HG03095 (cell line): Measurements from ENCODE around the gene LILRA5.
"Not testable (repeated sequence)": the region's sequence is repeated elsewhere in the genome, so short reads cannot be mapped to it uniquely, and the experiment has no call there.

Experiments used
- ATAC-seq: cut with Tn5 transposase; IDR thresholded peaks from one replicate; pipeline ENCODE4 v1.9.1; 2021; ENCODE audit warnings: moderate library complexity; ENCODE audit not compliant: unreplicated experiment

LILRA5 gene

DNA sequence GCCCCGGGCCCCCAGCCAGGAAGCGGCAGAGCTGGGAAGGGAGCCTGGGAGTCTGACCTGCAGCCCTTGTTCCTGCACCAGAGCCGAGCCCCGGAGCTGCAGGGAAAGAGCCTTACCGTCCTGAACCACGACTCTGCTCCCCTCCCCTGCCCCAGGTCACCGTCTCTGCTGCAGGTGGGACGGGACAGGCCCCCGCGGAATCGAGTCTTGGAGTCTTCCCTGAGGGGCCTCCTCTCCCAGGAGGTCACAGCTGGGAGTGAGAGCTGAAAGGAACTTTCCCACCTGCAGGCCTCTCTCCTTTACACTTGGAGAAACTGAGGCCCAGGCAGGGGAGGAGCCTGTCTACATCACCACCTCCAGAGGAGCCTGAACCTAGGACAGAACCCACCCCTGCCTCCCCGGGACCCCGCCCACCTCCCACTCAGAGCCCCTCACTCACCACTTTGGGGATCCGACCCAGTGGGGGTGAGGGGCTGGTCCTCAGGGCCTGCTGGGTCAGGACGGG is 35.8 kb downstream of the LILRA5 start:
- not testable (repeated sequence) for ATAC-seq

DNA sequence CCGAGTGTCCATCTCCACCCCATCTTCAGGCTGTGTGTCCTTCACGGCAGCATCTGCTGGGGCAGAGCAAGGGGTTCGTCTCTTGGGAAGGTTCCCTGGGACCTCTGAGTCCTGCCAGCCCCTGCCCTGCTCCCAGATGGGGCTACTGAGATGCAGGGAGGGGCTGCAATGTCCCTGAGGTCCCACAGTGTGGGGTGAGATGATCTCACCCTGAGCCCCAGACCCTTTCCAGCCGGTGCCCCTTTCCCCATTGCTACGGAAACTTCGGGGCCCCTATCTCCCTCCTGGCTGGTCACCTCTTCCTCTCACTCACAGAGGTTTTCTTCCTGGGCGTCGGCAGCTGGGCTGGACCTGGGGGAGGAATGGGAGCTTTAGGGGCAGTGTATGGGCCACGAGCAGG is 37.0 kb downstream of the LILRA5 start:
- ATAC-seq: no peak

DNA sequence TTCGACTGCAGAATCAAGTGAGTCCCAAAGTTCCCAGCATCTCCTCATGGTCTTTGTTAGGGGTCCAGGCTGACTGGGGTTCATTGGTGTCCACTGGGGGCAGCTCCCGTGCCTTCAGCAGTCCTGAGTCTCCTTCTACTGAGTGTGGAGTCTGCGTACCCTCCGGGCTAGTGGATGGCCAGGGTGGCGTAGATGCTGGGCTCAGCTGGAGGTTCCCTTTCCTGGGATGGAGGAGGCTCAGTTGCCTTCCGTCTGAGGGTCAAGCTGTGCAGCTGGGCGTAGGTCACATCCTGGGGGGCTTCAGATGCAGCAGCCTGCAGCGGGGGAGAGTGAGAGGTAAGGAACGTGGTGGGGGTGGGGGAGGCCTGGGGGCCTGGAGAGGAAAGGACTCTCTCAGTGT is 38.5 kb downstream of the LILRA5 start:
- not testable (repeated sequence) for ATAC-seq

DNA sequence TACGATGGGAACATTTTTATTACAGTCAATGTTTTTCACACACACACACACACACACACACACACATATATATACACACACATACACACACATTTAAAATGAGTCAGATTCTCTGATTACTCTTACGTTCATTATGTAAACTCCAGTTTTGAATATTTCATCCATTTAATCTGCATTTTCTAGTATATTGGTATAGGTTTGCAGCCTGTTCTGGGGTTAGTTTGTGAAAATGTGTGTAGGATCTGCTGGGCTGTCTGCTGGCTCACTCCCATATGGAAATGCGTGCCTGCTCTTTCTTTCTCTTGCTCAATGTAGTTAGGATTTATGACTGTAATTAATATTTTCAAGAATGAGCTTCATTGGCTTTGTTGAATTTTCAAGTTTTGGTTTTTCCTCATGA is 39.1 kb downstream of the LILRA5 start:
- ATAC-seq: no peak

DNA sequence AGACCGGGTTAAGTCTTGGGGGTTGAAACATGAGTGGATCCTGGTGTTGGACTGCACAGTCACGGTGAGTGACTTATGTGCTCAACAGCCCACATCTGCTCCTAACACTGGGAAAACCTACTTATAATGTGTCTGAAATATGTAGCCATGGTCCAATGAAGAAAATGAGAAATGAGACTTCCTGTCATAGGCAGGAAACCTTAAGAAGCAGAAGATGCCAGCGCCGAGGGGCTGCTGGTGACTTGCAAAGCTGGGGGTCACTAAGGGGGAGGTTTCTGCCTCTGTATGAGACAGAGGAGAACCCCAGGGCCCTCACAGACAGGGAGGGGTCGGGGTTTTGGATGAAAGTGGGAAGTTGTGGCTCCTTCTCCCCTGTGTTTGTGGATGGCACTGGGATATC is 40.8 kb downstream of the LILRA5 start:
- ATAC-seq: not testable (repeated sequence)

DNA sequence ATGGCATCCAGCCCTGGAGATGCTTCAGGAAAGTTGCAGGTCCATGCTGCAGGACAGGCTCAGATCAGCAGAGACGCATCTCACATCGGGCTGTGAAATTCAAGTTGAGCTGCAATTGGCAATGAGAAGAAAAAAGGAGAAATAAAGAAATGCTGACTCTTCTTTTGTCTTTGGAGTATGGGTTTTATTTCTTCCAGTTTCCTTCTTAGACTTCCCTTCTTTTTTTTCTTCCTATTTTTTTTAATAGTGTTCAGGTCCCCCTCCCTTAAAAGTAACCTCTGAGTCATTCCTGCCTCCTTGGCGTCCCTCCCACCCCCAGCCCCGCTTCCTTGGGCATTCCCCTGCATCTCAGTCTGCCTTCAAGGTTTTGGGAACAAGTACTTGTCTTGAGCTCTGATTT is 41.4 kb downstream of the LILRA5 start:
- ATAC-seq: not testable (repeated sequence)

DNA sequence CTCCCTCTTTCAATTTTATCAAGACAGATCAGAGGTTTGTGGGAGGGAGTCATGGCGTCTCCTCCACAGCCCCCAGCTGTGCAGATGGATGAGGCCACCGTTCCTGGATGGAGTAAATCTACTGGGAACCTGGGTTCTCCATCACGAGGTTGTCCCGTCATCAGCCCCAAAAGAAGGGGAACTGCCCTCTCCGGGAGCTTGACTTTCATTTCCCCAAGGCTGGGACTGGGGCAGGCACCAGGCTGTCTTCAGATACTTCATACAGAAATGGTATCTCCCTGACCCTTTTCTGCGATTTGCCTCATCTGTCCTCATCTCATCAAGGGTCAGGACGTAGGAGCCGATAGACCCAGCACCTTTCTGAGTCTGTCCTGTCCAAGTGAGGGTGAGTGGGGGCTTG is 41.9 kb downstream of the LILRA5 start:
- no peak for ATAC-seq

DNA sequence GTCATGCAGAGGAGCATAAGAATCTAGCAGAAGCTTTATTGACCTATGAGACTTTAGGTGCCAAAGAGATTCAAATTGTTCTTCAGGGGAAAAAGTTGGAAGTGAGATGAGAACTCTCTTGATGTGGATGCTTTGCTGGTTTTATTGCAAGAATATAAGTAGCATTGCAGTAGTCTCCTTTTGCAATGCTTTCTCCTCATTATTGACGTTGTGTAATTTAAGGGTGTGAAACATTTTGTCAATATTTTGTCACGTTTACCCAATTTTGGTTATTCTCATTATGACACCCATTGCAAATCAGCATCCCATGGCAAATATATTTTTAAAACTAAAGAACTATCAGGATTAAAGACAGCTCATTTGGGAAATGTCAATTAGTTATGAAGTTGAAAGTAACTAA is 44.0 kb downstream of the LILRA5 start:
- no peak for ATAC-seq

DNA sequence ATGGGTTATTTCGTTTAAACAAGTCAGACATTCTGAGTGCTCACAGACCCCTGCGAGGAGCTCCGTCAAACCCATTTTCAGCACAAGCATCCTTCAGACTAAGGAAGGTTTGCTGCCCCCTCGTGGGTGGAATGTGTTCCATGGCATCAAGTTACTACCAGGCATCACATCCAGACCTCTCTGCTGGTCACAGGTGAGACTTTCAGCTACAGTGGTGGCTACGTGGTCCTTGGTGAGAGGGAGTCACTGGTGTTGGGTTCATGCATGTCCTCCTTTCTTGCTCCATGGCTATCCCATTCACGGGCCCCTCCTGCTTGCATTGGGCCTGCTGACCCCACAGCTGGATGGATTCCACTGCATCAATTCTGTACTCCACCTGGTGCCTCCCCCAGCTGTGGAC is 46.8 kb downstream of the LILRA5 start:
- no peak for ATAC-seq

DNA sequence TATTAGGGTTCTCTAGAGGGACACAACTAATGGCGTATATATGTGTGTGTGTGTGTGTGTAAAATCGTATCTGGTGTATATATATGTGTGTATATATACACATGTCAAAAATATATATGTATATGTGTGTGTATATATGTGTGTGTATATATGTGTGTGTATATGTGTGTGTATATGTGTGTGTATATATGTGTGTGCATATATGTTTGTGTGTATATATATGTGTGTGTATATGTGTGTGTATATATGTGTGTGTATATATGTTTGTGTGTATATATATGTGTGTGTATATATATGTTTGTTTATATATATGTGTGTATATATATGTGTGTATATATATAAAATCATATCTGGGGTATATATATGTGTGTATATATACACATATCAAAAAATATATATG is 50.5 kb downstream of the LILRA5 start:
- ATAC-seq: no peak

DNA sequence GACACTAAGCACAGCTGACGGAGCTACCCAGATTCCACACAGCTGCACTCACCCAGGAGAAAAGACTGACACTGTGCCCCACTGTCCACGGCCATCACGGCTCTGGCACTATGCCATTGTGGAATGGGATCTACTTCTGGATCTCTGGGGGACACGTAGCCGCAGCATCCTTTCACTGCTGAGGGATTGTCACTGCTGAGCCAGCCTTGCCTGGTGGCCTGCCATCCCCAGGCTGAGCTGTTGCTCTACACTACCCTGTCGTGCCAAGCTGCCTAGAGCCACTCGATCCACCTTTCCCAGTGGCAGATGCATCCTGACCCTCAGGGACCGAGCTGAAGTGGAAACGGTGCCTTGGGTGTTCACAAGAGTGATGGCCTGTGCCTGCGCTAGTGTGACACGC is 50.9 kb downstream of the LILRA5 start:
- ATAC-seq: no peak

DNA sequence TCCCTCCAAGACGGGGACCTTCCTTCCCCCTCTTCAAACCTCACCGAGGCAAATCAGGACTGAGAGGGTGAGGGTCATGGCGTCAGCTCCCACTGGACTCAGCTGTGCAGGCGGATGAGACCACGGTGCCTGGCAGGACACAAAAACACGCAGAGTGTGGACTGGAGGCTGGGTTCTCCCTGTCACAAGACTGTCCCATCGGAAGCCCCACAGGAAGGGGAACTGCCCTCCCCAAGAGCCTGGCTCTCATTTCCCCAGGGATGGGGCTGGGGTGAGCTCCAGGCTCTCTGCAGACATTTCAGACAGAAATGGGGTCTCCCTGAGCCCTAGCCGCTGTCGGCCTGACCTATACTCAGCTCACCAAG is 55.9 kb downstream of the LILRA5 start, which contains the start of gene LILRB5:
TSS of gene LILRB5 (minus strand) at position 158 of the 365 bp plus-strand sequence. CDS start at position 78, 80 bp downstream.
- no peak for ATAC-seq
